GM18907 (cell line): Measurements from ENCODE around the gene RAD50.

Source experiments
- ATAC-seq: cut with Tn5 transposase; IDR thresholded peaks from one replicate; pipeline ENCODE4 v1.9.1; 2021; ENCODE audit warnings: mild to moderate bottlenecking, moderate library complexity; ENCODE audit not compliant: unreplicated experiment

RAD50 gene

DNA sequence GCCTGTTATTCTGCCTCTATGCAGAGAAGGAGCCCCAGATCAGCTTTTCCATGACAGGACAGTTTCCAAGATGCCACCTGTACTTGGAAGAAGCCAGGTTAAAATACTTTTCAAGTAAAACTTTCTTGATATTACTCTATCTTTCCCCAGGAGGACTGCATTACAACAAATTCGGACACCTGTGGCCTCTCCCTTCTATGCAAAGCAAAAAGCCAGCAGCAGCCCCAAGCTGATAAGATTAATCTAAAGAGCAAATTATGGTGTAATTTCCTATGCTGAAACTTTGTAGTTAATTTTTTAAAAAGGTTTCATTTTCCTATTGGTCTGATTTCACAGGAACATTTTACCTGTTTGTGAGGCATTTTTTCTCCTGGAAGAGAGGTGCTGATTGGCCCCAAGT is 116.7 kb downstream of the RAD50 start:
- no peak for ATAC-seq

DNA sequence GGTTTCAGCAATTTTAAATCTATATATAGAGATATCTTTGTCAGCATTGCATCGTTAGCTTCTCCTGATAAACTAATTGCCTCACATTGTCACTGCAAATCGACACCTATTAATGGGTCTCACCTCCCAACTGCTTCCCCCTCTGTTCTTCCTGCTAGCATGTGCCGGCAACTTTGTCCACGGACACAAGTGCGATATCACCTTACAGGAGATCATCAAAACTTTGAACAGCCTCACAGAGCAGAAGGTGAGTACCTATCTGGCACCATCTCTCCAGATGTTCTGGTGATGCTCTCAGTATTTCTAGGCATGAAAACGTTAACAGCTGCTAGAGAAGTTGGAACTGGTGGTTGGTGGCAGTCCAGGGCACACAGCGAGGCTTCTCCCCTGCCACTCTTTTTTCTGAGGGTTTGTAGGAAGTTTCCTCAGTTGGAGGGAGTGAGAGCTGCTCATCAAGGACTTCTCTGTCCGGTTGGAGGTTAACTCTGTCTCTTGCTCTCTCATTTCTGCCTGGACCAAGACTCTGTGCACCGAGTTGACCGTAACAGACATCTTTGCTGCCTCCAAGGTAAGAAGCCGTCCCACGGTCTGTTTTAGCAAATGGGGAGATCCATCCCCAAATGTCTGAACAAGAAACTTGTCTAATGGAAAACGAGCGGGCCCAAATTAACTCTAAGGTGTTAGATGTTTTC is 117.3 kb downstream of the RAD50 start, which contains the start of gene IL4:
TSS of gene IL4 (plus strand) at position 51 of the 692 bp plus-strand sequence. CDS start at position 113, 62 bp downstream.
- no peak for ATAC-seq

DNA sequence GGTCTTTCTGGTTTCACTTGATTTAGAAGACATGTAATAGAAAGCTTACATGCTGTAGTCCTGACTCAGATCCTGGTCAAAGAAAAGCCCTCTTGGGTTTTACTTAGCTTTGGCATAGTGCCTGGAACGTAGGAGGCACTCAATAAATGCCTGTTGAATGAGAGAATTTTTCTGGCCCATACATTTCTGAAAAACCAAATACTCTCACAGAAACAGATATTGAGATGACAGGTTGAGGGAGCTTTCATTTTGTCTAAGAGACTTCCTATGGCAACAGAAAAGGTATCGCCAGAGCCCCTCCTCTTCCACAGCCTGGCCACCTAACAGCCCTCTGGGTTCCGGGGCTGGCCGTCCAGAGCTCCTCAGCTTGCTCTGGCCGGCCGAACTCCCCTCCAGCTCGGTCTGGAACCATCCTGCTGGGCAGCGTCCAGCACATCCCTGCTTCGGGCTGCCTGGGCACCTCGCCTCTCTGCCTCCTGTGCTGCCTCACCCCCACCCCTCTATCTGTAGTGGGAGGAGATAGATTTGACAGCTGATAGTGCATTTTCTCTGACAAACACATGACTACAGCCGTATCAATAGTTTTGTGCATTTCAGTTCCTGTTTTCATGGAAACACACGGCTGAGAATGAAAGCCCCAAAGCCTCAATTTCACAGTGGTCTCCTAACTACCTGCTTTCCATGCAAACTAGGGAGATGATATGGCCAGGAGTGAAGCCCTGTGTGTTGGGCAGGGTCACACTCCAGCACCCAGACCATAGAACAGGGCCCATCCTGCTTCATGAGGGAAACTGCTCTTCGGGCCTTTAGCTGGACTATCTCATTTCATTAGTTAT is 118.1 kb downstream of the RAD50 start:
- ATAC-seq: peak; percentile 85

DNA sequence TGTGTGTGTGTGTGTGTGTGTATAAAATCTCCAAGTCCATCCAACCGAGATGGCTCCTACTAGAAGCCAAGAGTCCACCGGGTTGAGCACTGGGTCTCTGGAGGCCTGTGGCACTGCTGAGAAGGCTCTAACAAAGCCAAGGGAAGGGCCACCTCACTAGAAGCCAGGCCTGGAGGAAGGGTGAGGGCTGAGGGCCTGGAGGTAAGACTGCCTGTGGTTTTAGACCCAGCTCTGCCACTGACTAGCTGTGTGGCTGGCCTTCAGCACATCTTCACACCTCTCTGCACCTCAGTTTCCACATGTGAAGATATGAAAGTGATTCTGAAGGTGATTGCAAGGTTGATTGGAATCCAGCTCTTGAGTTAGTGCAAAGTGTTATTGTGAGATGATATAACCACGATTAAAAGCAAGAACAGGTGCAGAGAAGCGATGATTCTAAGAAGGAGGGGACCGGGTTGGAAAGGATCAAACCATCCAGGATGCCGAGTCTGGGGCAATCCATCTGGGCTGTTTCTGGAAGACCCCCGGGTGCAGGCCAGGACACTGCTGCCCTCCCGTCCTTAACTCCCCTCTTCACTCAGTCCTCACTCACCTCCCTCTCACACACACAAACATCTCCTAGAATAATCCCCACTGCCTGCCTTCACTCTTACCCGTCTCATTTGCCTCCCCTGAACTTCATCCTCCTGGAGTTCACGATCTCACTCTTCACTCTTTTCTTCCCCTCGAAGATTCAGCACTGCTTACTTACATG is 119.3 kb downstream of the RAD50 start:
- ATAC-seq: no peak

DNA sequence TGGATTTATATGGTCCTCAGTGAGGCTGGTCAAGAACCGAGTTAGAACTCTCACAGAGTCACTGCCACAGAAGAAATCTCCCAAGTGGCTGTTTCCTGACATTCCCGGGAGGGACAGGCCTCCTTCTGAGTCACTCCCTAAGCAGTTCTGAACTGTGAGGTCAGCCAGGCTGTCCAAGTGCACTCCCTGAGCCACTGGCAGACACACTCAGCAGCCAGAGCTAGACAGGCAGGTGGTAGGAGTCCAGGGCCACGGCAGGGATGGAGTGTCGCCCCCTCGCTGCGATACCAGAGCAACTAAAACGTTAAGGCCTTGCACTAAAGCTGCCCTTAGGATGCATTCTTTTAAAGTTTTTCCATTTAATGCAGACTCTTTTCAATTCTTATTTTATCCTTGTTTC is 120.4 kb downstream of the RAD50 start:
- ATAC-seq: no peak

DNA sequence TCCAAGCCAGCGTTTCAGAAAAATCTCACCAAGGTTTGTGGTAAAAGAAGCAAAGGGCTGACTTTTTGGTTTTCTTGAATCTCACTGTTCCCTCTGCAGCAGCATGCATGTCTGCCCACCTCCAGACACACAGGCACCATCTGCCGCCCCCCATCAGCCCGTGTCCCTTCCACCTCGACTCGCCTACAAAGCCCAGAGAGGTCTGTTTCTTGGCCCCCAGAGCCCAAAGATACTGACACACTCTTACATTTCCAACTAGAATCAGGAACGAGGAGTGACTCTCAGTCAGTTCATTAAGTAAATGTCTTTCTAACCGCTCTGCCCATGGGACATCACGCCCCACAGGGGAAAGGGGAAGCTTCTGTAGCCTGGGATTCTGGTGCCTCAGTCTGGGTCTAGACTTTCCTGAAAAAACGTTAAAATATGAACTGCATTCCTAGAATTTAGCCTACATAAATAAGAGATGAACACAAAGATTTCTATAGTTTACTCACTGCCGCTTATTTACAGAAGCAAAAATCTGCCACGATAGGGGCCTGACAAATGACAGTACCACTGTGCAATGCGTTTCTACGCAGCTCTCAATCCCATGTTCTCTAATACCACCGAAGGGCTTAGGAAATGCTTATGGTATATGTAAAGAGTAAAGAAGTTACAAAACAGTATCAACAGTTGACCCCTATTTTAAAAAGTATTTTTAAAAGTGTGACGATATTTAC is 121.1 kb downstream of the RAD50 start:
- no peak for ATAC-seq

DNA sequence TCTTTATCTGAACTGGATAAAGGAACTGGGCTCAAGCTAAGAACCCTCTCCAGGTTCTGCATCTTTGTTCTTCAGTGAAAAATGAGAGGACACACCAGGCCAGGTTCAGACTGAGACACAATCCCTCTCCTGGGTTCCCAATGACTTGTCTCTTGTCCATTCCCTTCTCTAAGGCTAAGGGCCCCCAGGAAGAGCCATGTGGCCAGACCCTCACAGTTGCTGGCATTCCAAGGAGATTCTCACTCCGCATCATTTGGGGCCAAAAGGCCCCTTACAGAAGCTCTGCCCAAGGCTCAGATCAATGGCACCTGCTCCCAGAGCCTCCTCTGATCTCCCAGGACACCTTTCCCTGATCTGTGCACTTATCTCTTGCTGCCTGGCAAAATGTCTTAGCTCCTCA is 122.0 kb downstream of the RAD50 start:
- ATAC-seq: no peak

DNA sequence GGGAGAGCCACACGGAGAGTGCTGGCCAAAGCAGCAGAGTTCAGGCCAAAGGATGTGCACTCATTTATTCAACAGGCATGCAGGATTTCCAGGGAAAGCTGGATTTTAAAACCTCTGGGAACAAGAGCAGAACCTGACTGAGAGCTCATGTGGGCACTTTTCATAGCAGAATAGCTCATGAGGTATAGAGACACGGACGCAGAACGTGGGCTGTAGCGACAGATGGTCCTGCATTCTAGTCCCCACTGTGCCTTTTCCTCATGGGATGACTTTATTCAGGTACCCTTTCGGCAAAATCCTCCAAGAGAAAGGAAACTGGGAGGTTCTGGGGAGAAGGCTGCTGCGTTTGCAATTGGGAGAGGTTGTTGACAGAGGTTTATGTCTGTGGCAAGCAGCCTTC is 122.4 kb downstream of the RAD50 start:
- ATAC-seq: no peak

DNA sequence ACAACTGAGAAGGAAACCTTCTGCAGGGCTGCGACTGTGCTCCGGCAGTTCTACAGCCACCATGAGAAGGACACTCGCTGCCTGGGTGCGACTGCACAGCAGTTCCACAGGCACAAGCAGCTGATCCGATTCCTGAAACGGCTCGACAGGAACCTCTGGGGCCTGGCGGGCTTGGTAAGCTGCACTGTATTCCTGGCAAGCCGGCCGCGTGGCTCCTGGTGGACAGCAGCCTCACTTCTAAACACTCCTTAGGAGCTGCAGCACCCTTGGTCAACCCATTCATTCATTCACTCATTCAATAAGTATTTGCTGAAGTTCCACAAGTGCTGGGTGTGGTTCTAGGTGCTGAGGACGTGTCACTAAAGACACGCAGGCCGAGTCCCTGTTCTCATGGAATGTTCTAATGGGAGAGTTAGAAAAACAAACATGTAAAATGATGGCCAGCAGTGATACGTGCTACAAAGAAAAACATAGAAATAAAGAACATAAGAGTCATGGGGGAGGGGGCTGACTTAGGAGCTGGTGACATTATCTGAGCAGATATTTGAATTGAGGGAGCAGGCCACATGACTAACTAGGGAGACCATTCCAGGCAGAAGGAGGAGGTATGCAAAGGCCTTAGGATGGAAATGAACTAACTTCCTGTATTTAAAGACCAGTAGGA is 123.1 kb downstream of the RAD50 start:
- ATAC-seq: no peak

DNA sequence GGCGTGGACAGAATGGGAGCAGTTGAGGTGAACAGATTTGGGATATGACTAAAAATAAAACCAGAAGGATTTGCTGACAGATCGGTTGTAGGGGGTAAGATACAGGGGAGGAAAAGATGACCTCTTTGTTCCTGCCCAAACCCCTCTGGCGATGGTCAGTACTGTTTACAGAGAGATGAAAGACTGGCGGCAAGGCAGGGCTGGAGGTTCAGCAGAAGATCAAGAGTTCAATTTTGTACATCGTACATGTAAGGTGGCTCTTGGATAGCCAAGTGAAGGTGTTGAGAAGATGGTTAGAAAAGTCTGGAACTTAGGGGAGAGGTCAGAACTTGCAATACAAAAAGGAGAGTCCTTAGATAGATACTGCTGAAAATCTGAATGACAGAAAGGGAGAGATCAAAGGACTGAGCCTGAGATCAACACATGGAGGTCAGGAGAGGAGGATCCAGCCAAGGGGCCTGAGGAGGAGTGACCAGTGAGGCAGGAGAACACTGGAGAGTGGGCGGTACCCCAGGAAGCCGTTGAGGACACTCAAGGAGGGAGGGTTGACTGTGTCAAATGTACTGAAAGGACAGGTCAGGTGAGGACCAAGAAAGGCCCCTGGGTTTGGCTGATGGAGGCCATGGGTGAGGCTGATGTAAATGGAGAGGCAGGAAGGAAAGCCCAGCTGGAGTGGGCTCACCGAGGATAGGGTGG is 124.2 kb downstream of the RAD50 start:
- no peak for ATAC-seq

DNA sequence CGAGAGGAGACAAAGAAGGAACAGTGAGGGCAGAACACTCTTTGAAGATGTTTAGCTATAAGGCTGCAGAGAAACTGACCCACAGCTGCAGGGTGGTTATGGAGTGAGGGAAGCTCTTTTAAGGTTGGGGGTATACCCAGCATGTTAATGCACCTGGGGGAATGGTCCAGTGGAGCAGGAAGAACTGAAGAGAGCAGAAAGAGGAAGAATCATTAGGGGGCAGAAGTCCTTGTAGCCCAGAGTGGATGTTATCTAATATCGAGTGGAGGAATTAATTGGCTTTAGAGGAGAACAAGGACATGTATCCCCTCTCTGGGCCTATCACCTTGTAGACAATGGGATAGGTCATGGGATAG is 124.7 kb downstream of the RAD50 start:
- no peak for ATAC-seq

DNA sequence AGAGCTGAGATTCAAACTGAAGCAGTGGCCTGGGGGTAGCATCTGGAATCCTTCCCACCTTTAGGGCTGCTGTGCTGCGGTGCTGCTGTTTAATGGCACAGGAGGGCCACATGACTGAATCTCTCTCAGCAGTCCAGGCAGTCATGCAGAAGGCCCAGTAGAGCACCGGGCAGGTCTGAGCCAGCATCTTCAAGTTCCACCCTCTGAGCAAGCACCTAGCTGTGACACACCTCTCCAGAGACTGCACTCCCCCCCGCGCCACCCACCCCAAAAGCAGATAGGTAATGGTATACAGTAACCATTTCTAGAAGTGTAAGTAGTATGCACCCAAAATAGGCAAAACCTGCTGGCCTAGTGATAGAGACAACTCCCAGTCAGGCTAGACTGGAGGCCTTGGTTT is 125.2 kb downstream of the RAD50 start:
- ATAC-seq: no peak

DNA sequence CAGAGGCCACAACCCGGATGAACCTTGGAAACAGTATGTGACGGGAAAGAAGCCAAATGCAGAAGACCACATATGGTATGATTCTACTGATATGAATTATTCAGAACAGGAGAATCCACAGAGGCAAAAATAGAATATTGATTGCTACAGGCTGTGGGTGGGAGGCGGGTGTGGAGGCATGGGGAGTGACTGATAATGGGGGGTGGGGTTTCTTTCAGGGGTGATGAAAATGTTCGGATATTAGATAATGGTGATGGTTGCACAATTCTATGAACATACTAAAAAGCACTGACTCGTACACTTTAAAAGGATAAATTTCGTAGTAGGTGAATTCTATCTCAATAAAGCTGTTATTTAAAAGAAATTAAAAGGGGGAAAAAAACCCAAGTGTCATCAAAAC is 127.7 kb downstream of the RAD50 start:
- ATAC-seq: no peak

DNA sequence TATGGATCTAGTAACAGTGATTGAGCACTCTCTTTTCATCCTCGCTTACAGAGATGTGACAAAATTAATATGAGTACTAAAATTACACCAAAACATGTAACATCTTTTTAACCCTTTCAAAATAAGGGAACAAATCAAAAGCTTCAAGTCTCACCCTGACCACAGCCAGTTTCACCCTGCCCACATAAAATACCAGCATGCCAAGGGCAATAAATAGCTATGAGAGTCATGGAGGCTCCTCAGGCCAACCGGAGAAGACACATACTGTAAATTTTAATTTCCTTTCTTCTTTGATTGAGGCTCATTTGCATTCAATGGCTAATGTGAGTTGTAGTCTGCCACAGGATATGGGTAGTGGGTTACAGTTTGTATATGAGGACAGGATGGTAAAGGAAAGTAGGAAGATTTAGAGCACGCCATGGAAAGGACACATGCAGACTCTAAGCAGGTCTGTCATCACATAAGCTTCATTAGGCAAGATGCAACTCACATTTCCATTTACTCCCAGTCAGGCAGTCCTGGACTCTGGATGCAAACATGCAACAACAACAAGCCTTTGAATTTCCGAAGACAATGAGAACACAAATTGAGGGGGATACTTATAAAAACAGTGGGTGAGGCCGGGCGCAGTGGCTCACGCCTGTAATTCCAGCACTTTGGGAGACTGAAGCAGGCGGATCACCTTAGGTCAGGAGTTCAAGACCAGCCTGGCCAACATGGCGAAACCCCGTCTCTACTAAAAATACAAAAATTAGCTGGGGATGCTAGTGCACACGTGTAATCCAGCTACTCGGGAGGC is 128.3 kb downstream of the RAD50 start:
- no peak for ATAC-seq

DNA sequence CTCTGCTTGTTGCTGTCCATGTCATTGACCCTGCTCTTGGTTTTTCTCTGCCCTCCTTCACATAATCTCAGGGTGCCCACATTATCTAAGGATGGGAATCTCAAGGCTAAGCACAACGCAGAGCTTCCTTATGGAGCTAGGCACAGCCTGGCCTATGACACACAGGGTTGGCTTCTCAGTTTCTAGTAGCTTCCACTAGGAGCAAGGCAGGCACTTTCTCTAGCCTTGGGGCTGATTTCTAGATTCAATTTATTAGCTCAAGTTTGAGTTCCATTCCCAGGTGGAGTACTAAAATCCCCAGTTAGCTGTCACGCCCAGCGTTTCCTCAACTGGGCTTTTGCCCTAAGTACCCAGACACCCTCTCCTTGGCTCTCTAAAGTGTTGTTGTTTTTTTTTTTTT is 129.4 kb downstream of the RAD50 start:
- ATAC-seq: no peak

DNA sequence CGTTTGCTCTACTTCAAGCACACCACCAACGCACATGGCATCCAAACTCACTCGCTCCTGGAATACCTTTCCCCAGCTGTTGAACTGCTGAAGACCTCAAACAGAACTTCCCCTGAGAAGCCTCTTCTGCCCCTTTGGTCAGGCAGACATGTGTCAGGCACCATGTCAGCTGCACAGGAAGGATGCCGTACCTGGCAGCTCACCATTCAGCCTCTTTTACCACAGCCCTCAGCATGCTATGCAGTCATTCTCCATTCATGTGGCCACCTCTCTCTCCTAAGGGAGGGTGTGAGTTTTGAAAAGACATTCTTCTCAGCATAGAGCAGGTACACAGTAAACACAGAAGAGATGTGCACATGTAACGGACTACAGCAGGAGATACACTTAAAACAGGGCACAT is 131.2 kb downstream of the RAD50 start:
- peak; percentile 35 for ATAC-seq

DNA sequence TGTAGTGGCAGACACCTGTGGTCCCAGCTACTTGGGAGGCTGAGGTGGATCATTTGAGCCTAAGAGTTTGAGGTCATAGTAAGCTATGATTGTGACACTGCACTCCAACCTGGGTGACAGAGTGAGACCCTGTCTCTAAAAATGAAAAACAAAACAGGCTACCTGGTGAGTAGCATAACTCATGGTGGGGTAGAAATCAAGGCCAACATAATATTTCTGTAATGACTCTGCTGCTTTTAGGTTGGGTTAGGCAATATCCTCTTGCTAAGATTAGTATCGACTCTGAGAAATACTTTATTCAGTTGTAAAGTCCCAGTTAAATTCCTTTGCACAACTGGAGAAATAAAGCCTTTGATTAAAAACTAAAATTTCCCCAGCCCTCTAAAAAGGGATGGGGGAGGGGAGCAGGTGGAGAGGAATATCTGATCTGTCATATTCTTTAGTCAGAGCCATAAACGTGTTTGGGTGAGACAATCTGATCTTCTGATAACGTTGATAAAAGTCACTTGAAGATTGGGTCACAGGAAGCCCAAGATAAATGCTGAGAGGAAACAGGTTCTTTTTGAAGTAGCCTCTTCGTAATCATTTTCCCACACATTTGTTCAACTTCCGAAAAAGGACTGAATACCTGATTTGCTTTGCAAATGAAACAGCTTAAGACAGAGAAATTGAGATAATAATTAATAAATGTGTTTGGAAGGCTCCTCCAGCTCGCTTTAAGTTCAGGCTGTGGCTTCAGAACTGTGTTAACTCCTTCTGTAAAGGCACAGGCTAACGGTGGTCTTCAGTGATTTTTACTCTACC is 132.0 kb downstream of the RAD50 start:
- ATAC-seq: peak; percentile 40

DNA sequence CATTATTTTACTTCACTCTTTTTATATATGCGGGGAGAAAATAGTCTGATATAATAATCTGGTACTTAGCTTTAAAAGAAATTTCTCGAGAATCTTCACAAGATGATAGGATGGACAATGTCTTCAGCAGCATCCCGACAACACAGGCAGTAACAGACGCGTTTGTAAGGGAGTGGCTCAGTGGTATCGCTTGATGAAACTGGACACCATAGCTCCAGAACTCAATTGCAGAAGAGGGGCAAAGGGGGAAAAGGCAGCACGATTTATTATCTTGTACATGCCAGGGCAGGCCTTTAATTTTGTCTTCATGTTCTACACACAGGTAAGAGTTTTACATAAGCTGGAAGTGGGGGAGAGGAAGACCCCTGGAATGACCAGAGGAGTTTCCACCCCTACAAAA is 132.7 kb downstream of the RAD50 start:
- ATAC-seq: no peak
